T-helper 9 cell (primary cell): ENCODE data around the gene C2CD4A.

Source experiments
- DNase-seq: peaks from one replicate; pipeline ENCODE4 v3.0.0-alpha.2; 2020

C2CD4A gene

GRCh38 chr15:62104401-62104800, 37.6 kb downstream of the C2CD4A start:
- DNase-seq = no peak

- no peak for DNase-seq
Observed at GRCh38 chr15:62104846-62105245, 38.1 kb downstream of the C2CD4A start.

GRCh38 chr15:62105266-62105665, 38.5 kb downstream of the C2CD4A start:
- DNase-seq = no peak

- DNase-seq = no peak
Observed at GRCh38 chr15:62106096-62106495, 39.3 kb downstream of the C2CD4A start.

GRCh38 chr15:62107571-62108121, 40.9 kb downstream of the C2CD4A start:
- DNase-seq = no peak

GRCh38 chr15:62108411-62108810, 41.6 kb downstream of the C2CD4A start:
- no peak for DNase-seq

- no peak for DNase-seq
Observed at GRCh38 chr15:62109437-62109836, 42.7 kb downstream of the C2CD4A start.

GRCh38 chr15:62109982-62110851, 43.4 kb downstream of the C2CD4A start:
- no peak for DNase-seq

- DNase-seq = no peak
Observed at GRCh38 chr15:62112081-62112480, 45.3 kb downstream of the C2CD4A start.

GRCh38 chr15:62112616-62113593, 46.1 kb downstream of the C2CD4A start:
- DNase-seq = no peak

- no peak for DNase-seq
Observed at GRCh38 chr15:62115847-62116246, 49.1 kb downstream of the C2CD4A start.

GRCh38 chr15:62118520-62119226, 51.9 kb downstream of the C2CD4A start:
- DNase-seq = no peak

- DNase-seq = no peak
Observed at GRCh38 chr15:62119227-62119864, 52.6 kb downstream of the C2CD4A start.

- DNase-seq = no peak
Observed at GRCh38 chr15:62119874-62120273, 53.1 kb downstream of the C2CD4A start.
